Heart right ventricle (tissue), 16 donors: ENCODE data around the gene FDPS. TPM values are rescaled to one million over a fixed set of nuclear protein-coding genes. Genes with fewer than 3 reads are reported as not detected.

Experiments used
- ATAC-seq, 8 donors: fragments of 200-7000 bp; cut with Tn5 transposase; one replicate each; pipeline ENCODE4 v1.9.1; 2020; ENCODE audit warnings: mild to moderate bottlenecking in 8 of 8, moderate library complexity in 8 of 8, moderate number of reproducible peaks in 1 of 8
- DNase-seq, 2 donors: peaks; one replicate each; pipeline ENCODE4 v3.0.0-alpha.2; 2020
- H3K27ac ChIP-seq, 10 donors: fragments of 200-600 bp; sonication (generic) in 2 of 10; one replicate each; pipeline versions ENCODE4 v1.5.0 to v1.8.0; 2020 to 2022; ENCODE audit warnings: mild to moderate bottlenecking in 3 of 10
- H3K27me3 ChIP-seq, 7 donors: fragments of 200-600 bp; one replicate each; pipeline ENCODE4 v1.8.0; 2021 to 2022; ENCODE audit warnings: mild to moderate bottlenecking in 2 of 7
- H3K36me3 ChIP-seq, 9 donors: fragments of 200-600 bp; sonication (generic) in 1 of 9; one replicate each; pipeline versions ENCODE4 v1.5.0 to v1.8.0; 2020 to 2022; ENCODE audit warnings: mild to moderate bottlenecking in 2 of 9
- H3K4me1 ChIP-seq, 9 donors: fragments of 200-600 bp; sonication (generic) in 1 of 9; one replicate each; pipeline versions ENCODE4 v1.5.0 to v1.8.0; 2020 to 2022; ENCODE audit warnings: mild to moderate bottlenecking in 4 of 9
- H3K4me3 ChIP-seq, 10 donors: fragments of 200-600 bp; sonication (generic) in 2 of 10; one replicate each; pipeline versions ENCODE4 v1.5.0 to v1.8.0; 2020 to 2022; ENCODE audit warnings: mild to moderate bottlenecking in 7 of 10, moderate library complexity in 2 of 10
- H3K9me3 ChIP-seq, 11 donors: fragments of 200-600 bp in 10 of 11; sonication (generic) in 2 of 11; one replicate each; pipeline versions ENCODE4 v1.5.0 to v1.8.0; 2013 to 2022; ENCODE audit warnings: mild to moderate bottlenecking in 2 of 11, control low read depth in 1 of 11, moderate library complexity in 1 of 11
- CTCF ChIP-seq, 9 donors: fragments of 200-600 bp; sonication (generic) in 2 of 9; IDR thresholded peaks; one replicate each; pipeline versions ENCODE4 v1.5.0 to v1.8.0; 2021 to 2022; ENCODE audit warnings: antibody characterized with exemption in 9 of 9, mild to moderate bottlenecking in 5 of 9, moderate library complexity in 1 of 9
- WGBS, 2 donors: extraction: QIAGEN DNeasy Blood & Tissue Kit; methylation state at CpG; one replicate each; pipeline ENCODE4 v1.1.7; 2013; ENCODE audit warnings: inconsistent platforms in 1 of 2; 5-methylcytosine and 5-hydroxymethylcytosine counted together
- intact Hi-C, 10 donors: fragments of 100-400 bp; cut with DNase I; formaldehyde crosslinking; loops; one replicate each; pipeline versions ENCODE4 v1.11.1 to v1.14.2; 2022
- polyA plus RNA-seq, 2 donors: library from polyadenylated mRNA; stranded (reverse); fragments of 200-250 nt; gene quantifications; one replicate each; pipeline ENCODE4 v1.2.3, GENCODE V29; 2013
- total RNA-seq, 10 donors: library from RNA; stranded (reverse); fragmentation: NEBNext Ultra II Directional in 3 of 10; extraction: Animal tissue kit (Norgen Biotek cat#: 25700) in 3 of 10; gene quantifications; one replicate each; pipeline versions ENCODE4 v1.2.1 to v1.2.4, GENCODE V29; 2021 to 2023
- donor health status: Arrhythmogenic right ventricular cardiomyopathy.
- donor health status: ischemic (EF 13 %, LVEDD 7.1; RV severe dilation, severe dysfunction).
- donor health status: healthy with polysubstance abuse.
- donor health status: DM: no; HTN: yes; CAD: no.
- donor health status: DM: no; HTN: no; CAD: no.
- donor health status: ischemic (EF 25% LVEDD 6.9; RV normal size, moderate dysfunction).
- donor health status: ischemic (EF 25% LVEDD 5.7; RV mildly dilated, moderate dysfunction).
- donor health status: healthy.
- donor health status: DM: yes; HTN: yes; CAD: no.
- donor health status: Ischemic cardiomyopathy.
- donor health status: ischemic (EF 35%, LVEDD 5.7; RV mildly dilated, moderate dysfunction).
- donor health status: nonischemic (EF 11% LVEDD 7.7; RV severe dilation, severe dysfunction).
- donor health status: DM: yes; HTN: yes; CAD: no.
- donor health status: PGD.
- donor health status: ischemic (EF 29% LVEDD 5.4; RV normal size, mild dysfunction).
- donor health status: nonischemic (EF 23%, LVEDD 6.1; RV moderate dilation, normal function).

The FDPS gene
- total and polyA plus RNA-seq, 12 donors = 63.1 to 113 (median 78.1) TPM

DNA sequence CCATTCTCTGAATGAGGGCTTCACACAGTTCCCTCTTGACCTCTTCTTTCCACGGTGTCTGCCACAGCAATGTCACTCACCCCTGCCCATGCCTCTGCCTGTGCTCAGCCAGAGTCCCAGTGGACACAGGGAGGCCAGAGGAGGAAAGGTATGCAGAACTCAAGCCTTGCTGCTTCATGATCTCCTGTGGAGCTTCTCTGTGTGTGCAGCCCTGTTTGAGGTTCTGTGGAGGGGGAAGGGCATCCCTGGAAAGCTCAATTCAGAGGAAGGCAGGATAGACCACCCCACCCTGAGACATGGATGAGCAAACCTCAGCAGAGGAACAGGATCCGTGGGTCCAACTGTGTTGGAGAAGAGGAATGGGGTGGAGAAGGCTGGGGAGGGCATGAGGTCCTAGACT, 29.4 kb upstream of the FDPS start:
- H3K4me1 ChIP-seq = peaks cover 4 to 22% (median 19%) of the 10 kb centered on the region in 9 donors
- 81 to 83% methylated on average over 2 of the region's 2 CpGs for WGBS, 2 donors
- H3K4me3 ChIP-seq = no peak overlapping the region
- no peaks in the 10 kb centered on the region for H3K9me3 ChIP-seq
- ATAC-seq = no peak
- DNase-seq = no peak
- H3K27me3 ChIP-seq = no peaks in the 10 kb centered on the region
- intact Hi-C loops = loop anchor here in 4 of 10 donors (5.0 kb wide), 1 partner anchor 43 kb away; the partner anchor contains the start of gene RUSC1 (in 4 of the 4)
- no peak overlapping the region for H3K27ac ChIP-seq
- no peaks in the 10 kb centered on the region for H3K36me3 ChIP-seq
- no peak for TF ChIP-seq CTCF (IDR thresholded peaks at IDR 0.05)

DNA sequence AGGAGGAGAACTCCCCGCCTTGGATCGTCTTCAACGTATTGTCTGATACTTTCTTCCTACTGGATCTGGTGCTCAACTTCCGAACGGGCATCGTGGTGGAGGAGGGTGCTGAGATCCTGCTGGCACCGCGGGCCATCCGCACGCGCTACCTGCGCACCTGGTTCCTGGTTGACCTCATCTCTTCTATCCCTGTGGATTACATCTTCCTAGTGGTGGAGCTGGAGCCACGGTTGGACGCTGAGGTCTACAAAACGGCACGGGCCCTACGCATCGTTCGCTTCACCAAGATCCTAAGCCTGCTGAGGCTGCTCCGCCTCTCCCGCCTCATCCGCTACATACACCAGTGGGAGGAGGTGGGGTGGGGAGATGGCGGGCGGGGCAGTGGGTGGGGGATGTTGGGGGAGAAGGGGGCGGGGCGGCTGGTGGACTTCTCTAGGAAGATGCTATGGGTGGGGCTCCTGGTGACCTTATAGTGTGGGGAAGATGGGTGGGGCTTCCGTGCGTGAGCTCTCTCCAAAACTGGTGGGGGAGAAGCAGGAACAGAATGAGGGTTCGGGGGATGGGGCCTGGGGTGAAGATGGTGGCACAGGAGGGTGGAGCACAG, 26.1 kb upstream of the FDPS start:
- no peak overlapping the region for H3K4me3 ChIP-seq
- no peaks in the 10 kb centered on the region for H3K9me3 ChIP-seq
- H3K27ac ChIP-seq = no peak overlapping the region
- peaks cover 0 to 13% (median 10%) of the 10 kb centered on the region in 9 donors for H3K4me1 ChIP-seq
- no peaks in the 10 kb centered on the region for H3K27me3 ChIP-seq
- no peak for TF ChIP-seq CTCF (IDR thresholded peaks at IDR 0.05)
- no peaks in the 10 kb centered on the region for H3K36me3 ChIP-seq
- 93 to 96% methylated on average over 29 of the region's 29 CpGs for WGBS, 2 donors
- DNase-seq (no peak), ATAC-seq (no peak)
- intact Hi-C loops = no loop called here

- no peaks in the 10 kb centered on the region for H3K9me3 ChIP-seq
- ATAC-seq = no peak
- no peak for TF ChIP-seq CTCF (IDR thresholded peaks at IDR 0.05)
- no peak overlapping the region for H3K4me3 ChIP-seq
- no peaks in the 10 kb centered on the region for H3K27me3 ChIP-seq
- 92 to 94% methylated on average over 12 of the region's 12 CpGs for WGBS, 2 donors
- H3K27ac ChIP-seq = no peak overlapping the region
- no peaks in the 10 kb centered on the region for H3K36me3 ChIP-seq
- intact Hi-C loops = no loop called here
- DNase-seq = no peak
- no peaks in the 10 kb centered on the region for H3K4me1 ChIP-seq
Observed at GRCh38 chr1:155284476-155284875, 24.2 kb upstream of the FDPS start.

DNA sequence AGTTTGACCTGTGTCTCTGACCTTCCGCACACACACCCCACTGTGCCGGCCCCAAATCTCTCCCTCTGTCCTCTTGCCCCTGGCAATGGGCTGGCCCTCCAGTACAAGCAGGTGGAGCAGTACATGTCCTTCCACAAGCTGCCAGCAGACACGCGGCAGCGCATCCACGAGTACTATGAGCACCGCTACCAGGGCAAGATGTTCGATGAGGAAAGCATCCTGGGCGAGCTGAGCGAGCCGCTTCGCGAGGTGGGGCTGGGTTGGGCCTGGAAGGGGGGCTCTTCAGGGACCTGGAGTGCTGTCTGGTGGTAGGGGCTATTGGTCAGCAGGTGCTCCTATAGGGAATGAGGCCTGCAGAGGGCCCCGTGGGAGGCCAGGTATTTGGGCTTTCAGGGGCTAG, 23.6 kb upstream of the FDPS start:
- Histone ChIP-seq H3K27ac (no peak overlapping the region), H3K36me3 (no peaks in the 10 kb centered on the region), H3K27me3 (no peaks in the 10 kb centered on the region), H3K4me3 (no peak overlapping the region), H3K4me1 (no peaks in the 10 kb centered on the region), H3K9me3 (no peaks in the 10 kb centered on the region)
- intact Hi-C loops = no loop called here
- WGBS, 2 donors = 93 to 95% methylated on average over 14 of the region's 14 CpGs
- TF ChIP-seq CTCF (IDR thresholded peaks at IDR 0.05) = no peak
- DNase-seq (no peak), ATAC-seq (no peak)
